VCaP (cell line): ENCODE results near the gene MAP3K20.
A peak's percentile ranks its signal among the peaks of the same experiment; 100 is the strongest.

Source experiments
- H3K27ac ChIP-seq: fragments of 450-650 bp; 2 replicates; pipeline ENCODE4 v1.5.1; 2017
- TF ChIP-seq, protein P1 (sequence below): fragments of 450-650 bp; conservative IDR thresholded peaks from 2 replicates; pipeline ENCODE4 v1.5.1; 2017; ENCODE audit warnings: mild to moderate bottlenecking, moderate library complexity

Gene MAP3K20

DNA sequence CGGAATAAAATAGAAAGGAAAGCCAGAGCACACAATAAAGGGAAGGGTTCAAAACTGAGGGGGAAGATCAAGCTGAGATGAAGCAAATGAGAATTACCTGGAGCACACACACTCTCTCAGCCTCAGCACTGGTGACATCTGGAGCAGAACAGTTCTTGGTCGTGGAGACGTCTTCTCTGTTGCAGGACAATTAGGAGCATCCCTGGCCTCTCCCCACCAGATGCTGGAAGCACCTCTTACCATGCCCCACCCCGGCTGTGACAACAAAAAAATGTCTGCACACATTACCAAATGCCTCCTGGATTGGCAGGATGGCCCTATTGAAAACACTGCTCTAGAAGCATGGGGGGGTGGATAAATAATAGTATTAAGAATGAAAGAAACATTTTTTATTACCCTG lies 43.6 kb upstream of the MAP3K20 start:
- no peak overlapping the region for H3K27ac ChIP-seq
- TF ChIP-seq, protein P1, sequence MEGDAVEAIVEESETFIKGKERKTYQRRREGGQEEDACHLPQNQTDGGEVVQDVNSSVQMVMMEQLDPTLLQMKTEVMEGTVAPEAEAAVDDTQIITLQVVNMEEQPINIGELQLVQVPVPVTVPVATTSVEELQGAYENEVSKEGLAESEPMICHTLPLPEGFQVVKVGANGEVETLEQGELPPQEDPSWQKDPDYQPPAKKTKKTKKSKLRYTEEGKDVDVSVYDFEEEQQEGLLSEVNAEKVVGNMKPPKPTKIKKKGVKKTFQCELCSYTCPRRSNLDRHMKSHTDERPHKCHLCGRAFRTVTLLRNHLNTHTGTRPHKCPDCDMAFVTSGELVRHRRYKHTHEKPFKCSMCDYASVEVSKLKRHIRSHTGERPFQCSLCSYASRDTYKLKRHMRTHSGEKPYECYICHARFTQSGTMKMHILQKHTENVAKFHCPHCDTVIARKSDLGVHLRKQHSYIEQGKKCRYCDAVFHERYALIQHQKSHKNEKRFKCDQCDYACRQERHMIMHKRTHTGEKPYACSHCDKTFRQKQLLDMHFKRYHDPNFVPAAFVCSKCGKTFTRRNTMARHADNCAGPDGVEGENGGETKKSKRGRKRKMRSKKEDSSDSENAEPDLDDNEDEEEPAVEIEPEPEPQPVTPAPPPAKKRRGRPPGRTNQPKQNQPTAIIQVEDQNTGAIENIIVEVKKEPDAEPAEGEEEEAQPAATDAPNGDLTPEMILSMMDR, result no peak

- TF ChIP-seq, protein P1, result no peak
- no peak overlapping the region for H3K27ac ChIP-seq
Observed at GRCh38 chr2:173033084-173033483, 42.6 kb upstream of the MAP3K20 start.

DNA sequence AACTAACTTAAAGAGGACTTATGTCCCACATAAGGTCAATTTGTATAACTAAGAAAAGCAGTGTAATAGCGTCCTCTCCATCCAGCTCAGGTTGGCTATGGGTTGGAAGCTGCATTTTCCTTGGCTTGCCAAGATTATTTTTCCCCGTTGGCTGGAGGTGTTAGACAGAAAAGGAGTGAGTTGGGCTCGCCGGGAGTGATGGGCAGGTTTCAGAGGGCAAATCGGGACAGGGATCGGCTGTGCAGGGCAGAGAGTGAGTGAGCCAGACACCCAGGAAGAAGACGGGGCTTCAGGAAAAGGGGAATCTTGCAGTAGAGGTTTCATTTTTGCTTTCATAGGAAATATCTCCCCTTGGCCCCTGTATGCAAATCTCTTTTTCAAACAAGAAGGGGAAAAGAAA lies 41.5 kb upstream of the MAP3K20 start:
- TF ChIP-seq, protein P1, result no peak
- no peak overlapping the region for H3K27ac ChIP-seq

- TF ChIP-seq, protein P1, result no peak
- peak overlapping the region; percentile 73 for H3K27ac ChIP-seq
Observed at GRCh38 chr2:173037245-173038120, 38.2 kb upstream of the MAP3K20 start.

GRCh38 chr2:173038257-173038656 lies 37.4 kb upstream of the MAP3K20 start:
- H3K27ac ChIP-seq, result peak overlapping the region; percentile 73

DNA sequence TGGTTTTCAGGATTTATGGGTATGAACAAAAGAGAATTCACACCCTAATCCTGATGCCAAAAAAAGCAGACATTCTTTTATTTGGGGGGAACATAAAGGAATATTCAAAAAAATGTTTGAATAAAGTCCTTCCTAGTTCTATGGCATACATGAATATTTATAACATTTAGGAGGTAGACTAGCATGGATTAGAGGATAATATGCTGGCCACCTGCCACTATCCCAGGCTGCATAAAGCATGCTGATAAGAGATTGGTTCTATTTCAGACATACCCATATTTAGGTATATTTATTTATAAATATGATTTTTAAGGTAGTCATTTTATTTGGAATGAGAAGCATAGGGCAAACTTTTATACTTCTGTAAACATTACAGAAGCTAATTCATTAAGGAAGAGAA lies 34.9 kb upstream of the MAP3K20 start:
- no peak overlapping the region for H3K27ac ChIP-seq
- TF ChIP-seq, protein P1, result no peak

DNA sequence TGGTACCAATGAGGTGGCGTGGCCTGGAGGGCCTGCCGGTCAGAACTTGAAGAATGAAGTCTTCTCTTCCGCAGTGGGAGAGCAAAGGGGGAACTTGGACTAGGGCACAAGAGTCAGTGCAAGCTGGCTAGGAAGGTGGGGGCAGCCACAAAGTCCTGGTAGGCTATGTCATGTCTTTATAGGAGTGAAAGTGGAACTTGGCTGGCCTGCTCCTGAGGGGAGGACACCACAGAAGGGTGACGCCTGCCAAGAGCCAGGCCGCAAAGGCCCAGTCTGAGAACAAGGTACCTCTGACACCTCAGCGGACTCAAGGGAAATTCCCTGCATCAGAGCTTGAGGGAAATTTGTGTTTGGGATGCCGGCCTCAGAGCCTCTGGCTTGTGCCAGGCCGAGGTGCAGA lies 32.2 kb upstream of the MAP3K20 start:
- H3K27ac ChIP-seq, result no peak overlapping the region
- TF ChIP-seq, protein P1, result no peak

- TF ChIP-seq, protein P1, result no peak
- H3K27ac ChIP-seq, result no peak overlapping the region
Observed at GRCh38 chr2:173043897-173044519, 31.6 kb upstream of the MAP3K20 start.
